ENCODE measurements around the gene GRM8. TPM values are rescaled to one million over a fixed set of nuclear protein-coding genes. Genes with fewer than 3 reads are reported as not detected.
A peak's percentile ranks its signal among the peaks of the same experiment; 100 is the strongest.

Gene GRM8
- total RNA-seq, 1 experiment from 2014 or later: 0.80 TPM

GRCh38 chr7:126750207-126750911 is 502.4 kb downstream of the GRM8 start:
- H3K27ac ChIP-seq (ENCODE audit: low read depth, low read length, poor library complexity, severe bottlenecking): no peak overlapping the region
- CTCF ChIA-PET: no interaction called here

GRCh38 chr7:126728967-126729366 is 523.8 kb downstream of the GRM8 start:
- Histone ChIP-seq H3K27ac (ENCODE audit: low read depth, low read length, poor library complexity, severe bottlenecking) (peak overlapping the region; percentile 57), H3K4me3 (ENCODE audit: low read depth, low read length, poor library complexity, severe bottlenecking) (no peak overlapping the region), H3K27me3 (replicated peaks; ENCODE audit: insufficient read depth, low read depth, low read length, poor library complexity) (no peaks in the 10 kb centered on the region), H3K4me1 (ENCODE audit: insufficient read depth, low read length, poor library complexity, severe bottlenecking) (peaks cover 23% of the 10 kb centered on the region), H3K9me3 (ENCODE audit: low read depth, low read length, poor library complexity, severe bottlenecking) (no peaks in the 10 kb centered on the region), H3K36me3 (ENCODE audit: insufficient read depth, low read length, poor library complexity, severe bottlenecking) (no peaks in the 10 kb centered on the region)
- BruUV-seq (replicated peaks): no TSS peak
- CTCF ChIA-PET: no interaction called here
- TF ChIP-seq CTCF (conservative IDR thresholded peaks at IDR 0.05; ENCODE audit: low read depth, low read length) (no peak), EZH2 (IDR thresholded peaks at IDR 0.05; ENCODE audit: borderline replicate concordance, low read depth, low read length, poor library complexity, severe bottlenecking) (no peak)
- POLR2A ChIA-PET (ENCODE audit: low non-redundant PET): interaction anchor here (0.6 kb wide), 1 partner anchor 973 kb away, joined by 3 read pairs; no protein-coding TSS in a partner anchor
- DNase-seq (ENCODE audit: low spot score): no peak
- intact Hi-C loops (cut with micrococcal nuclease; ENCODE audit: unreplicated experiment): no loop called here

More at GRCh38 chr7:126750207-126750911, 502.4 kb downstream of the GRM8 start:
- H3K36me3 ChIP-seq (ENCODE audit: insufficient read depth, low read length, poor library complexity, severe bottlenecking): no peaks in the 10 kb centered on the region
- no peaks in the 10 kb centered on the region for H3K9me3 ChIP-seq (ENCODE audit: low read depth, low read length, poor library complexity, severe bottlenecking)
- POLR2A ChIA-PET (ENCODE audit: low non-redundant PET): no interaction called here
- H3K4me1 ChIP-seq (ENCODE audit: insufficient read depth, low read length, poor library complexity, severe bottlenecking): no peaks in the 10 kb centered on the region
- TF ChIP-seq CTCF (conservative IDR thresholded peaks at IDR 0.05; ENCODE audit: low read depth, low read length) (no peak), EZH2 (IDR thresholded peaks at IDR 0.05; ENCODE audit: borderline replicate concordance, low read depth, low read length, poor library complexity, severe bottlenecking) (no peak)
- DNase-seq (ENCODE audit: low spot score): no peak
- no peak overlapping the region for H3K4me3 ChIP-seq (ENCODE audit: low read depth, low read length, poor library complexity, severe bottlenecking)
- intact Hi-C loops (cut with micrococcal nuclease; ENCODE audit: unreplicated experiment): no loop called here
- H3K27me3 ChIP-seq (replicated peaks; ENCODE audit: insufficient read depth, low read depth, low read length, poor library complexity): no peaks in the 10 kb centered on the region
- no TSS peak for BruUV-seq (replicated peaks)

- intact Hi-C loops (cut with micrococcal nuclease; ENCODE audit: unreplicated experiment): no loop called here
- no TSS peak for BruUV-seq (replicated peaks)
- TF ChIP-seq CTCF (conservative IDR thresholded peaks at IDR 0.05; ENCODE audit: low read depth, low read length) (no peak), EZH2 (IDR thresholded peaks at IDR 0.05; ENCODE audit: borderline replicate concordance, low read depth, low read length, poor library complexity, severe bottlenecking) (no peak)
- no peaks in the 10 kb centered on the region for H3K27me3 ChIP-seq (replicated peaks; ENCODE audit: insufficient read depth, low read depth, low read length, poor library complexity)
- POLR2A ChIA-PET (ENCODE audit: low non-redundant PET): no interaction called here
- no peak overlapping the region for H3K4me3 ChIP-seq (ENCODE audit: low read depth, low read length, poor library complexity, severe bottlenecking)
- H3K36me3 ChIP-seq (ENCODE audit: insufficient read depth, low read length, poor library complexity, severe bottlenecking): no peaks in the 10 kb centered on the region
- CTCF ChIA-PET: no interaction called here
- DNase-seq (ENCODE audit: low spot score): peak; percentile 82
- peak overlapping the region; percentile 57 for H3K27ac ChIP-seq (ENCODE audit: low read depth, low read length, poor library complexity, severe bottlenecking)
- H3K9me3 ChIP-seq (ENCODE audit: low read depth, low read length, poor library complexity, severe bottlenecking): no peaks in the 10 kb centered on the region
- peaks cover 25% of the 10 kb centered on the region for H3K4me1 ChIP-seq (ENCODE audit: insufficient read depth, low read length, poor library complexity, severe bottlenecking)
Measured at GRCh38 chr7:126727930-126728391, 524.8 kb downstream of the GRM8 start.
